ENCODE measurements around the gene ERG.

Gene ERG

GRCh38 chr21:38346286-38346685, 152.0 kb downstream of the ERG start:
- Histone ChIP-seq H3K27ac (no peak overlapping the region), H3K9me3 (no peaks in the 10 kb centered on the region), H3K4me3 (no peak overlapping the region), H3K27me3 (no peaks in the 10 kb centered on the region), H3K4me1 (peaks cover 0 to 70% (median 36%) of the 10 kb centered on the region in 4 donors), H3K36me3 (no peaks in the 10 kb centered on the region)
- DNase-seq = no peak
- TF ChIP-seq CTCF (IDR thresholded peaks at IDR 0.05) = no peak
- intact Hi-C loops (cut with DNase I; ENCODE audit: low total_unique reads) = no loop called here

GRCh38 chr21:38343691-38344090, 154.6 kb downstream of the ERG start:
- Histone ChIP-seq H3K9me3 (no peaks in the 10 kb centered on the region), H3K36me3 (no peaks in the 10 kb centered on the region), H3K27me3 (no peaks in the 10 kb centered on the region), H3K4me3 (no peak overlapping the region), H3K4me1 (peaks cover 0 to 52% (median 32%) of the 10 kb centered on the region in 4 donors), H3K27ac (peak overlapping the region; percentile 76 to 82)
- no peak for TF ChIP-seq CTCF (IDR thresholded peaks at IDR 0.05)
- intact Hi-C loops (cut with DNase I; ENCODE audit: low total_unique reads) = no loop called here
- peak; percentile 93 to 95 for DNase-seq

GRCh38 chr21:38342739-38343138, 155.5 kb downstream of the ERG start:
- H3K27ac ChIP-seq = peak overlapping the region; percentile 76 to 82
- intact Hi-C loops (cut with DNase I; ENCODE audit: low total_unique reads) = no loop called here

GRCh38 chr21:38341546-38342012, 156.7 kb downstream of the ERG start:
- peak; percentile 86 to 97 for DNase-seq
- Histone ChIP-seq H3K9me3 (no peaks in the 10 kb centered on the region), H3K27me3 (no peaks in the 10 kb centered on the region), H3K36me3 (no peaks in the 10 kb centered on the region), H3K4me3 (no peak overlapping the region), H3K4me1 (peaks cover 0 to 48% (median 30%) of the 10 kb centered on the region in 4 donors), H3K27ac (peak overlapping the region; percentile 76 to 82)
- peak; percentile 58 to 68 for TF ChIP-seq CTCF (IDR thresholded peaks at IDR 0.05)
- intact Hi-C loops (cut with DNase I; ENCODE audit: low total_unique reads) = no loop called here

More at GRCh38 chr21:38342739-38343138, 155.5 kb downstream of the ERG start:
- DNase-seq = peak; percentile 51 to 69
- Histone ChIP-seq H3K36me3 (no peaks in the 10 kb centered on the region), H3K9me3 (no peaks in the 10 kb centered on the region), H3K4me1 (peaks cover 0 to 48% (median 30%) of the 10 kb centered on the region in 4 donors), H3K4me3 (no peak overlapping the region), H3K27me3 (no peaks in the 10 kb centered on the region)
- TF ChIP-seq CTCF (IDR thresholded peaks at IDR 0.05) = no peak

- intact Hi-C loops (cut with DNase I; ENCODE audit: low total_unique reads) = no loop called here
- H3K27me3 ChIP-seq = no peaks in the 10 kb centered on the region
- peaks cover 0 to 45% (median 29%) of the 10 kb centered on the region in 4 donors for H3K4me1 ChIP-seq
Measured at GRCh38 chr21:38340131-38340530, 158.1 kb downstream of the ERG start.

More at GRCh38 chr21:38340131-38340530, 158.1 kb downstream of the ERG start:
- peak in 1 of 2 donors; percentile 58 for DNase-seq
- no peak for TF ChIP-seq CTCF (IDR thresholded peaks at IDR 0.05)
- no peaks in the 10 kb centered on the region for H3K9me3 ChIP-seq
- H3K4me3 ChIP-seq = no peak overlapping the region
- peak overlapping the region; percentile 76 to 82 for H3K27ac ChIP-seq
- H3K36me3 ChIP-seq = no peaks in the 10 kb centered on the region

Data from tibial artery (tissue), 4 donors.